Fibroblast of skin of right biceps (primary cell): ENCODE data around the gene ABCB4.
A peak's percentile ranks its signal among the peaks of the same experiment; 100 is the strongest.
"Not testable (repeated sequence)": the region's sequence is repeated elsewhere in the genome, so short reads cannot be mapped to it uniquely, and the experiment has no call there.

ENCODE experiments used
- DNase-seq: peaks from one replicate; pipeline ENCODE4 v3.0.0-alpha.2; 2013

ABCB4 gene

DNA sequence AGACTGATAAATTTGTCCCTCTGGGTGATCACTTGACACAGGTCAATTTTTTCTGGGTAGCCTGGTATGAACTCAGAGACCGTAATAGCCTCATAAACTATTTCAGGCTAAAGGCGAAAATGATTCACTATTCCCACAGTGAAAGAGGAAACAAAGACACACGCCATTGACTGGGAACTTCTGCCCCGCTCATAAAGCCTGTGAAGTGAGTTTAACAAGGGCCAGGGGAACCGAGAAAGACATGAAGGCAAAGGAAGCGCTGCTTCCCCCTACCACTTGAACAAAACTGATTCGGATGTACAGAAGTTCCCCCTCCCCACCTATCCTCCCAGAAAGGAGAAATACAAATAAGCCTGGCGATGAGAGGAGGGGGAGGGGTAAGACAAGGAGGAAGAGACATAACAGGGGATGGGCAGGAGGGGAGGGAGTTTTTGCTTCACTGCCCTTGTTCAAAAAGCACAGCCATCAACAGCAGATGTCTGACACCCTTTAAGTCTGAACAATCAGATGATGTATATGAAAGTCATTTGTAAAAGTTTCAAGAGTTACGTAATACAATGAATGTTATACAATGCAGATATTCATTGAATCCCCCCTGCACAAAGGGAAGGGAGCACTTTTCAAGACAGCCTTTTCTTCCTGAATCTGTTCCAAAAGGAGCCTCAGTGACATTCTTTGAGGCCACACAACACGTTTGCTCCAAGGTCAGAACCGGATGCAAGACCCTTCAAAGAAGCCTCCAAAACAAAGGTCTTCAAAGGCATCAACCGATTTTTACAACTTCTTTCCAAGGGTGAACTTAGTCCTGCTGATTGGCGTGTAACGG is 734 bp downstream of the ABCB4 start:
- peak; percentile 68 for DNase-seq

DNA sequence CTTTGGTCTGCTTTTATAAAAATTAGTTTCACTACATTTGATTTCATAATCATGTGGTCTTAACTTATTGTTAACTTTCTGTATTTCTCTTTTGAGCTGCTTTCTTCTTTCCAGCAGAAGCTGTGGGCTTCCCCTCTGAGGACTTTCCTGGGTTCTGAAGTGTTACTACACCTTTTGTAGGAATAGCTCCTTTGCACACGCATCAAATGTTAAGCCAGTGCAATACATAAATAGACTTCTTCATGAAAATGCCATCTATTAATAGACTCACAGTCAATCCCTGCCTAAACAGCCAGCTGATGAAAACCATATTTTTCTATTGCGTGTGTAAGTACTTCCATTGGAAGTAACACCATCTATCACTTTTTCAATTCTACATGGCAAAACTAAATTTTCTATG is 1.5 kb downstream of the ABCB4 start:
- peak; percentile 39 for DNase-seq

DNA sequence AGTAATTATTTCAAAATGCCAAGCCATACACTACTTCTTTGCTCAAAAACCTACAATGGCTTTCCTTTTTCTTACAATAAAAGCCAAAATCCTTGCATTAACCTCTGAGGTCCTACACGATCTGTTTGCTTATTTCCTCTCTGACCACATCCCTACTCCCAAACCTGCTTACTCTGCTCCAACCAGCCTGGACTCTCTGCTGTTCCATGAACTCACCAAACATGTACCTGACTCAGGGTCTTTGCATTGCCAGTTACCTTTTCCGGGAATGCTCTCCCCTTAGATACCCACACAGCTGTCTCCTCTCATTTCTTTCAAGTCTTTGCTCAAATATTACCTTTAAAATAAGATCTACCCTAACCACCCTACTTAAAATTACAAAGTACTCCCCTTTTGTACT is 2.3 kb downstream of the ABCB4 start:
- no peak for DNase-seq

DNA sequence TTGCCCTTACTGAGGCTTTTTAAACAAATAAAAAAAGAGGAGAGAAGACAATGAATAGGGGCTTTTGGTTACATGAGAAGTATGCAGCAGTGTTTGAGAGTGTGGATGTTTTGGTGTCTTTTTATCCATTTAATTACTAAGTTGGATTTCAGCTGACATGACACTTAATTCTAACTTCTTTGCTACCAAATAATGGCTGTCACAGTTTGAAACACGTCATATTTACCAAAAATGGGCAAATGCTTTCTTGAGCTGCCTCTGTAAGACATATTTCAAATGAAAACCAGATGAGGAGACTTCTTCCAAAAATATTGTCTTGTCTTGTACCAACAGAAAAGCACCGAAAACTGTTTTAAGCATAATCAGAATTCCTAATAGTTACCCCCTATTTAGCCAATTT is 4.0 kb downstream of the ABCB4 start:
- DNase-seq = peak; percentile 20

DNA sequence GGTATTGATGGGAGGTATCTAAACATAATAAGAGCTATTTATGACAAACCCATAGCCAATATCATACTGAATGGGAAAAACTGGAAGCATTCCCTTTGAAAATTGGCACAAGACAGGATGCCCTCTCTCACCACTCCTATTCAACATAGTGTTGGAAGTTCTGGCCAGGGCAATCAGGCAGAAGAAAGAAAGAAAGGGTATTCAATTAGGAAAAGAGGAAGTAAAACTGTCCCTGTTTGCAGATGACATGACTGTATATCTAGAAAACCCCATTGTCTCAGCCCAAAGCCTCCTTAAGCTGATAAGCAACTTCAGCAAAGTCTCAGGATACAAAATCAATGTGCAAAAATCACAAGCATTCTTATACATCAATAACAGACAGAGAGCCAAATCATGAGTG is 6.3 kb downstream of the ABCB4 start:
- not testable (repeated sequence) for DNase-seq

DNA sequence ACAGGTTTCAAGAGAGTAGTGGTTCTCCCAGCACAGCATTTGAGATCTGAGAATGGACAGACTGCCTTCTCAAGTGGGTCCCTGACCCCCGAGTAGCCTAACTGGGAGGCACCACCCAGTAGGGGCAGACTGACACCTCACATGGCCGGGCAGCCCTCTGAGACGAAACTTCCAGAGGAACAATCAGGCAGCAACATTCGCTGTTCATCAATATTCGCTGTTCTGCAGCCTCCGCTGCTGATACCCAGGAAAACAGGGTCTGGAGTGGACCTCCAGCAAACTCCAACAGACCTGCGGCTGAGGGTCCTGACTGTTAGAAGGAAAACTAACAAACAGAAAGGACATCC is 10.0 kb downstream of the ABCB4 start:
- not testable (repeated sequence) for DNase-seq

DNA sequence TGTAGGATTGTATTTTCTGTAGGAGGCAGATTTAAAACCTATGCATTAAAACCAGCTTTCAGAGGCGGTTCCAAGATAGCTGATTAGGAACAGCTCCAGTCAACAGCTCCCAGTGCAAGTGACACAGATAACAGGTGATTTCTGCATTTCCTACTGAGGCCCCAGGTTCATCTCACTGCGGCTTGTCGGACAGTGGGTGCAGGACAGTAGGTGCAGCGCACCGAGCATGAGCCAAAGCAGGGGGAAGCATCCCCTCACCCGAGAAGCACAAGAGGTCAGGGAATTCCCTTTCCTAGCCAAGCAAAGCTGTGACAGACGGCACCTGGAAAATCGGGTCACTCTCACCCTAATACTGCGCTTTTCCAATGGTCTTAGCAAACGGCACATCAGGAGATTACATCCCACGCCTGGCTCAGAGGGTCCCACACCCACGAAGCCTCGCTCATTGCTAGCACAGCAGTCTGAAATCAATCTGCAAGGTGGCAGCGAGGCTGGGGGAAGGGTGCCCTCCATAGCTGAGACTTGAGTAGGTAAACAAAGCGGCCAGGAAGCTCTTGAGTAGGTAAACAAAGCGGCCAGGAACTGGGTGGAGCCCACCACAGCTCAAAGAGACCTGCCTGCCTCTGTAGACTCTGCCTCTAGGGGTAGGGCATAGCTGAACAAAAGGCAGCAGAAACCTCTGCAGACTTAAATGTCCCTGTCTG is 10.5 kb downstream of the ABCB4 start:
- DNase-seq = not testable (repeated sequence)

DNA sequence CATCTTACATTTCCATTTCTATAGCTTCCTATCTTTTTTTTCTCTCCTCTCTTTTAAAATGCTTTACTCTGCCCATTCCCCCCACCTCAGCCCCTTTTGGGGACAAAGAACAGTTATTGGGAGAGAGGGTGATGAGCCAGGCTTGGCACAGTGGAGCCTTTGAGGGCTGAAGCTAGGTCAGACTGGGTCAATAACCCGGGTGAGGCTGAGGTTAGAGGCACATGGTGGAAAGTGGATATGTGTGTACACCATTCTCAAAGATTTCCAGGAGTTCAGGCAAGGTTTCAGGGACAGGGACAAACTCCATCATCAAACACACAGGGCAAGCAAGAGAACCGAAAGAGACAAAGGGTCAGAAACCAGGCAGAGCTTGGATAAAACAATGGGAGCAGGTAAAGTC is 11.5 kb downstream of the ABCB4 start:
- DNase-seq = no peak

DNA sequence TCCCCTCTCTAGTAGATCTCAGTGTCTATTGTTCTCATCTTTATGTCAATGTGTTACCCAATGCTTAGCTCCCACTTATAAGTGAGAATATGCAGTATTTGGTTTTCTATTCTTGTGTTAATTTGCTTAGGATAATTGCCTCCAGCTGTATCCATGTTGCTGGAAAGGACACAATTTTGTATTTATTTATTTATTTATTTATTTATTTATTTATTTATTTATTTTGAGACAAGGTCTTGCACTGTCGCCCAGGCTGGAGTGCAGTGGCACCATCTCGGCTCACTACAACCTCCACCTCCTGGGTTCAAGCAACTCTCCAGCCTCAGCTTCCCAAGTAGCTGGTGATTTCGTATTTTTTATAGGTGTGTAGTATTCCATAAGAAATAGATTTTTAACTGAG is 15.0 kb downstream of the ABCB4 start:
- DNase-seq = not testable (repeated sequence)

DNA sequence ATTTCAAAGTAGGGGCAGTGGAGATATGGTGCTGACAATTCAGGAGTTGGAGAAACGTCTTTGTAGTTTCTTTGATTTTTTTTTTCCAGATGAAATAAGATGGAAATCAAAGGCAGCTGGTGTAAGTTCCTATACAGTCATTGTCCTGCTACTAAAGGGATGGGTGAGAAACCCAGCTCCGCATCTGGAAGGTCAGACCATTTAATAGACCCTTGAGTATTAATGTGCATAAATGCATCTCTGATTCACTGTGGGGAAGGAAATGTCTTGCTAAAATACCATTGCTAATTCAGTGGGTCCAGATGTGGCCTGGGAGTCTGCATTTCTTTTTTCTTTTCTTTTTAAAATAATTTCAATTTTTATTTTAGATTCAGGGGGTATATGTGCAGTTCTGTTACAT is 15.5 kb downstream of the ABCB4 start:
- no peak for DNase-seq

DNA sequence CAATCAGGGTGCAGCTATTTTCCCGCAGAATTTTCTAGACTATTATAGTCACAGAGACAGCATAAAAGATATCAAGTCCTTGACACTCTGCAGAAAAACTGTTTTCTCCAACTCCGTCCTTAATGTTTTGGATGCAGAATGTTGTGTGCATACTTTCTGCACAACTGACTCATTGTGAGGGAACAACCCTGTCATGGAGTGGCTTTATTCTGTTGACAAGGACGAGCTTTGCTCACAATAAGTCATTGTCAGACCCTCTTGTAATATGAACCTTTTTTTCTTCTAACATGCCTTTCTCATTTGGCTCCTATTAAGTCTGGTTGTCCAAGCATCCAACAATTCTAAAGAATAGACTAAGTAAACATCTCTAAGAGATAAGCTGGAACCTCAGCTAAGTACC is 17.3 kb downstream of the ABCB4 start:
- DNase-seq = no peak

DNA sequence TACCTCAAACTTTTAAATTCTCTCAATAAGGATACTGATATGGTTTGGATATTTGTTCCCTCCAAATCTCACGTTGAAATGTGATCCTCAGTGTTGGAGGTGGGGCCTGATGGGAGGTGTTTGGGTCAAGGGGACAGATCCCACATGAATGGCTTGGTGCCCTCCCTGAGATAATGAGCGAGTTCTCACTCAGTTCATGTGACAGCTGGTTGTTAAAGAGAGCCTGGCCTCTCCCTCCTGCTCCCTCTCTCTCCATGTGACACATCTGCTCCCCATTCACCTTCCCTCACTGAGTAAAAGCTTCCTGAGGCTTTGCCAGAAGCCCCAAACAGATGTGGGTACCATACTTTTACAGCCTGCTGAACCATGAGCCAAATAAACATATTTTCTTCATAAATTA is 19.2 kb downstream of the ABCB4 start:
- no peak for DNase-seq

DNA sequence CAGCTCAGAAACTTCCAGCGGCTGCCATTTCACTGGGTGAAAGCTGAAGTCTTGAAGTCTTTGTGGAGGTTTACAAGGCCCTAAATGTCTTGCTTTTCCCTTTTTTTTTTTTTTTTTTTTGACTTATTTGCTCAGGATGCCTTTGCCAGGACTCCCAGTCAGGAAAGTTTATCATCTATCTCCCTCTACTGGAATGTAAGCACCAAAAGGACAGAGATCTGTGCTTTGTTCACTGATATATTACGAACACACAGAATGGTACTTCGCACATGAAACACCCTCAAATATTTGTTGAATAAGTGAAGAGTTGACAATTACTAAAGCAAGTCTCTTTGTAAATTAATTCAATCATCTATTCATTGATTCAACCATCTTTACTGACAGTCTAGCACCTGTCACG is 23.2 kb downstream of the ABCB4 start:
- no peak for DNase-seq

DNA sequence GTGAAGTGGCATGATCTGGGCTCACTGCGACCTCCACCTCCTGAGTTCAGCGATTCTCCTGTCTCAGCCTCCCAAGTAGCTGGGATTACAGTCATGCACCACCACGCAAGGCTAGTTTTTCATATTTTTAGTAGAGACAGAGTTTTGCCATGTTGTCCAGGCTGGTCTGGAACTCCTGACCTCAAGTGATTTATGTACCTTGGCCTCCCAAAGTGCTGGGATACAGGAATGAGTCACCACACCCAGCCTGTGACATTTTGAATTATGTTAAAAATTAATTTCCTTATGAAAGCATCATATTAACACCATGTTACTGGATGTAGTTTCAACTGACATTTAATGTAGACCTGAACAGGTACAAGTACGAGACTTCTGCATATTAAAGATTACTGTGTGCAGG is 24.3 kb downstream of the ABCB4 start:
- DNase-seq = no peak

DNA sequence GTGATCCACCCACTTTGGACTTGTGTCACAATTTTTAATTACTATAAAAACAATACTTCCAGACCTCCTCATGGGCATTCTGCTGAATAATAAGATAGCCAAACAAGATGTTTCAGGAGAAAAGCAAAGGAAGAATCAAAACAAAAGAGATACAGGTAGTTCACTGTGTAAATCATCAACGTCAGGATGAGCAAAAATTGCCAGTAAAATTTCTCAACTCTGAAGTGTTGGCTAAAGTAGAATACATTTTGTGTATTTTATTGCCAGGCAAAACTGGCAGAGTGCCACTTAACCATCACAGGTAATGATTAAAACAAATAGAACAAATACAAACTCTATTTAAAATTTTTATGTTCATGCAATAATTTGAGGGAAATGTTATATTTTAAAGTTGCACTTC is 24.8 kb downstream of the ABCB4 start:
- no peak for DNase-seq

DNA sequence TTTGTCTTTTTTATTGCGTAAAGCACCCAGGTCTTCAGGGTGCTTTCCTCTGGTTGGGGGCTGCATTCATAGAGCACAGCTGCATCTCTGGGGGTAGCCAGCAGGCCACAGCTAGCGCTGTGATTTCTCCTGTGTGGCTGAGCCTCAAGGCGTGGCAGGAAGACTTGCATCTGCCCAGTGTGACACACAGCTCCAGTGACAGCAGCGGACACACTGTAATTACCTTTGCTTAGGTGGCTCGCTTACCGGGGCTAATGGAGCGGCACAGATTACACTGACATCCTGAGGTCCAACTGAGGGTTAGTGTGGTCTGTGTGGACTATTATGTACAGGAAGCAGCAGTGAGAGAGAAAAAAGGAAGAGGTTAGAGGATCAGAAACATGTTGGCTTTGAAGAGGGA is 27.1 kb downstream of the ABCB4 start:
- DNase-seq = no peak

DNA sequence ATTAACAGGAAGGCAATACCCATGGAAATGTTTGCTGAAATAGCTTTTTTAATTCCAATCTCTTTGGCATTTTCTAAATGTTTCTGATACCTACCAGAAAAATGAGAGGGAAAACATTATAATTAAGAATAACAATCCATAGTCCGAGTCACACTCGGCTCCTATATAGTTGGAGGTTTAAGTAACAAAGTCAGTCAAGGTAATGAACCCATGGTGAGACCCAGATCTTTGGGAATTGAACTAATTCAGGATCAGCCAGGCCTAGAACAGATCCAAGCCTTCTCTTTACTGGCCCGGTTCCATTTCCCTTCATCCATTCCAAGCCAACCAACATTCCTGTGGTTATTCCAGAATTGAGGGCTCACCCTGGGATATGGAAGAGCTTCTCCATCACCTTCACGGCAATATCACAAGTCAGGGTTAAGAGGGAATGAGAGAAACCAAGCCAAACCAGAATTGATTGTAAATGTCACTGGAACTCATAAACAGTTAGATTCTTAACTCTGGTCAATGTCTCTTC is 28.3 kb downstream of the ABCB4 start:
- peak; percentile 55 for DNase-seq

DNA sequence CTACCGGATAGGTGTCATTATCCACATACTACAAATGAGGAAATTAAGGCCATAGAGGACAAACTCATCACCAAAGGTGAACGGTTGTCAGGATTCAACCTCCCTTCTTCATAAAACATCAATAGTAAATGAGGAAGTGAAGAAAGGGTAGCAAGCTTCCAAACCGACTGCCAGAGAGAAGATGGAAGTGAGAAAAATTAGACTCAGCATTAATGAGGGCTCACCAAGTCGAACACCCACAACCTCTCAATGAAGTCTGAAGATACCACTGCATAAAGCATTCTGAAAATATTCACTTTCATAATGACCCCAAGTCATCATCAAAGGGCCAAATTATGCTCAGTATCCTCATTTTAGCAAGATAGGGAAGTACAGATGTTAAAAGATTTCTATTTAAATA is 29.6 kb downstream of the ABCB4 start:
- no peak for DNase-seq

DNA sequence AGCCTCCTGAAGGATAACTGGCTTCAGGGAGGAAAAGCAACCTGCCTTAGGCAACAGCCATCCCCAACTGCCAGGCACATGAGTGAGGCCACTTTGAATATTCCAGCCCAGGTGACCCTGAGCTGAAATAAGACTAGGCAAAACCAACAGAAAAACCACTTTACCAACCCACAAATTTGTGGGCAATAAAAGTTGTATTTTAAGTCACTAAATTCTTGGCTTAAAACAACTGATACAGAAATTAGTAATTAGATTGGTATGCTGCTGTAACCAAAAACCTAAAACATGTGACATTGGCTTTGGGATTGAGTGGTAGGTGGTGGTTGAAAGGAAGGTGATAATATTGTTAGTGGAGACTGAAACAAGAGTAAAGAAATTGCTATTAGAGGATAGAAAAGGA is 39.9 kb downstream of the ABCB4 start:
- DNase-seq = peak; percentile 34

DNA sequence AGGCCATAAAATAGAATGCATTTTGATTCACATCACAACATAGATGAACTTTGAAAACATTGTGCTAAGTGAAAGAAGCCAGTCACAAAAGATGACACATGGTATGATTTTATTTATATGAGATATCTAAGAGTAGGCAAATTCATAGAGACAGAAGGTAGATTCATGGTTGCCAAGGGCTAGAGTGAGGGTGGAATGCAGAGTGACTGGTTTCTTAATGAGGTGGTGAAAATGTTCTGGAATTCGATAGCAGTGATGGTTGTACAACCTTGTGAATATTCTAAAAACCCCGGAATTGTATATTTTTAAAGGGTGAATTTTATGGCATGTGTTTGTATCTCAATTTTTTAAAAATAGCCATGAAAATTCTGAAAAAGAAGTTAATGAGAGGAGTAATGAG is 42.9 kb downstream of the ABCB4 start:
- no peak for DNase-seq

DNA sequence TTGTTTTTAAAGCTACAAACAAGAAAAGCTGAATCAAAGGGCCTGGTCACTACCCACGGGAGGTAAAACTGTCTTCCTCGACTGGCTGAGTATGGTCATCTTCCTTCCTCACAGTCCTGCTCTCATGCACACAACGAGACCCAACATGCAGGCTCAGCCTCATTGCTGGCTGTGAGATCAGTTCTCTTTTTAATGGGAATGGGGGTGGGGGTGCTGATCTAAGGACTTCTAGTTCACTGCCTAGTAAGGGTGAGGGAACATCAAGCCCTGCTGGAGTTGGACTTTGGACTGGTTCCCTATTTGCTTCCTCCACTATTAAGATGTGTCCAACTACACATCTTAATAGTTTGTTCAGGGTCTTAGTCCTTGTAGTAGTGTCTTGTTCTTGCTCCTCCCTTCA is 48.2 kb downstream of the ABCB4 start:
- DNase-seq = no peak

DNA sequence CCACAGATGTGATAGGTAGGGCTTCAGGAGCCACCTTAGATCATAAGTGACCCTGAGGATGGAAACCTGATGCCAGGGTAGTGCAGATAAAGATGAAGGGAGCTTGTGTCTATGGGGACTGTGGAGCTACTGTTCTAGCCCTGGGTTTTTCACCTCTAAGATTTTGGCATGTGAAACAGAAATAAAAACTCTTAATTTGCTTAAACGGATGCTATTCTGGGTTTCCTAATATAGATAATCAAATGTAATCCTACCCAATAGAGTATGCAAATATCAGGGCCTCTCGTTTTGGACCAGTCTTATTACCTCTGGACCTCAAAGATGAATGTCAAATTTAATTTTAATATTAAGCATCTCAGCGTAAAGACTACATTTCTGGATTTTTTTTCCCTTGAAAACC is 49.3 kb downstream of the ABCB4 start:
- DNase-seq = no peak

DNA sequence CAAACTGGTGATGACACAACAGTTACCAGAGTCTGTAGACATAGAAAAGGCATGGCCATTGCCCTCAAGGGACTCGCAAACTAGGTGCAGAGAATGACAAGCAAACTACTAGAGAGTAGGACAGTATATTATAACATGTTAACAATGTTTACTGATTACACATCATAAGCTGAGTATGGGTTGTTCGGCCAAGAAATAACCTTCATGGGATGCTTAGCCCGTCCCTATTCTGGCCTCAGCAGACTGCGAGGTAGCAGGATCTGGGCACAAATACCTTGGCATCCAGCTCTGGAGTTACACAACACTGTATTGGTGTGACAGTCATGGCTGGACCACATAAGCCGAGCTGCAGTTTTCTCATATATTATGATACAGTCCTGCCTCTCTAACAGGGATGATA is 51.4 kb downstream of the ABCB4 start:
- no peak for DNase-seq

DNA sequence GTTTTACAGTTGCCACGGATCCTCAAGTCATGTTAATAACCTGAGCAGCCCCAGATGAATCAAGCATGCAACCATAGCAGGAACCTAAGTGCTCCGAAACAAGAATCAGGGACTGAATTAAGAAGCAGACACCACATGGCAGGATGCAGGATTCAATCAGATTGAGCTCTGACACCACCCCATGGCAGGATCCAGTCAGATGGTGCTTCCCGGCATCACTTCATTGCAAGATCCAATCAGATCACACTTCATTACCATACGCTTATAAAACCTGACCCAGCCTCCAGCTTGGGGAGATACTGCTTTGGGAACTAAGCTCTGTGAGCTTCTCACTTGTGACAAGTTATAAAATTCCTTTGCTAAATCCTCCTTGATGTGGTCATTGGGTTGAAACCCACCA is 55.3 kb downstream of the ABCB4 start:
- no peak for DNase-seq
